HUES48 (cell line): ENCODE results near the gene AKT3.

Experiments
- H3K27ac ChIP-seq: one replicate; pipeline ENCODE4 v1.7.0; 2013; ENCODE audit warnings: low read depth, low read length, inconsistent platforms
- H3K27me3 ChIP-seq: 2 replicates; pipeline ENCODE4 v1.6.1; 2013; ENCODE audit warnings: mild to moderate bottlenecking, low read length; ENCODE audit not compliant: control insufficient read depth, insufficient read depth
- H3K36me3 ChIP-seq: 2 replicates; pipeline ENCODE4 v1.6.1; 2013; ENCODE audit warnings: low read length; ENCODE audit not compliant: control insufficient read depth, insufficient read depth
- H3K4me1 ChIP-seq: 2 replicates; pipeline ENCODE4 v1.6.1; 2013; ENCODE audit warnings: mild to moderate bottlenecking, low read length; ENCODE audit not compliant: control insufficient read depth, insufficient read depth
- H3K4me3 ChIP-seq: 2 replicates; pipeline ENCODE4 v1.5.1; 2013; ENCODE audit warnings: mild to moderate bottlenecking, low read depth, low read length
- H3K9ac ChIP-seq: 2 replicates; pipeline ENCODE4 v1.6.1; 2013; ENCODE audit warnings: mild to moderate bottlenecking, low read depth, low read length, moderate library complexity
- H3K9me3 ChIP-seq: 2 replicates; pipeline ENCODE4 v1.6.1; 2013; ENCODE audit warnings: low read length; ENCODE audit not compliant: control insufficient read depth, insufficient read depth

The AKT3 gene

DNA sequence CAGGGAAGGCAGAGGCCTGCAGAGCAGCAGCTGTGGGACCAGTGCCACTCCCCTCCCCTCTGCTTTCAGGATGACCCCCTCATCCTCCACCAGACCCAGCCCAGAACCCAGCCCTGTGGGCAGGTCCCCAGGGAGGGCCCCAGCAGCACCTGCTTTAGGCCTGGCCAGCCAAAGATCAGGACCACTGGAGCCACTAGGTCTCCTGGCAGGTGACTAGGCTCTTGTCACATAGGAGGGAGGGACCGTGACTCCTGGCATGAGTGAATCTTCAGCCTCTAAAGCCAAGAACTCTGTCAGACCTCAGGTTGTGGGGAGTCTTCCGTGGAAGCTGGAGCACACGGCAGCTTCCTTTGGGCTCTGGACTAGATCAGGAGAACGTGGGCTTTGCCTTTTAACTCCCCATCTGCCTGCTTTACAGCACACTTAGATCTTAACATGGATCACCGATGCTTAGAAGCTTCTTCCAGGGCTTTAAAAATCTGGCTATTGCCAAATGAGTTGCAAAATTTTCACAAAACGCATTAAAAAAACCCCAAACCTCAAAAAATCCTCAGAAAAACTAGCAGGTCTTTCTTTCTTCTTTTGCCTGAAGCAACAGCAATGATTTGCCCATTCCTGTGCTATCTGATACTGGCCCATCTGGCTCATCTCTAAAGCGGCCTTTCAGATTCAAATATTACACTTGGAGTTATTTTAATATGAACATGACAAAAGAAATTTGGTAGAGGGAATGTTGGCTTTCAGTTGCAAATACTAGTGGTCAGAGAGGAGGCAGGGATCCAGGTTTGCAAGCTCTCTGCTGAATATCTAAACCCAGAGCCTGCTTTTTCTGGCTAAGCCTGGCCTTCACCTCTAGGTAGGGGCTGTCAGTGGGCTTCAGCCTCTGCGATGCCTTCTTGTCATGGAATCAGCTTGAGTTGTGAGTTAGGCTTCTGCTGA is 359.0 kb downstream of the AKT3 start:
- no peaks in the 10 kb centered on the region for H3K9me3 ChIP-seq
- H3K36me3 ChIP-seq = no peaks in the 10 kb centered on the region
- H3K4me1 ChIP-seq = peaks cover 44% of the 10 kb centered on the region
- 0 out of 2 replicates have a peak overlapping the region, but pooled peaks have one; percentile 23 for H3K9ac ChIP-seq
- H3K27me3 ChIP-seq = no peaks in the 10 kb centered on the region
- H3K27ac ChIP-seq = peak overlapping the region; percentile 76
- 0 out of 2 replicates have a peak overlapping the region, but pooled peaks have one; percentile 2 for H3K4me3 ChIP-seq

DNA sequence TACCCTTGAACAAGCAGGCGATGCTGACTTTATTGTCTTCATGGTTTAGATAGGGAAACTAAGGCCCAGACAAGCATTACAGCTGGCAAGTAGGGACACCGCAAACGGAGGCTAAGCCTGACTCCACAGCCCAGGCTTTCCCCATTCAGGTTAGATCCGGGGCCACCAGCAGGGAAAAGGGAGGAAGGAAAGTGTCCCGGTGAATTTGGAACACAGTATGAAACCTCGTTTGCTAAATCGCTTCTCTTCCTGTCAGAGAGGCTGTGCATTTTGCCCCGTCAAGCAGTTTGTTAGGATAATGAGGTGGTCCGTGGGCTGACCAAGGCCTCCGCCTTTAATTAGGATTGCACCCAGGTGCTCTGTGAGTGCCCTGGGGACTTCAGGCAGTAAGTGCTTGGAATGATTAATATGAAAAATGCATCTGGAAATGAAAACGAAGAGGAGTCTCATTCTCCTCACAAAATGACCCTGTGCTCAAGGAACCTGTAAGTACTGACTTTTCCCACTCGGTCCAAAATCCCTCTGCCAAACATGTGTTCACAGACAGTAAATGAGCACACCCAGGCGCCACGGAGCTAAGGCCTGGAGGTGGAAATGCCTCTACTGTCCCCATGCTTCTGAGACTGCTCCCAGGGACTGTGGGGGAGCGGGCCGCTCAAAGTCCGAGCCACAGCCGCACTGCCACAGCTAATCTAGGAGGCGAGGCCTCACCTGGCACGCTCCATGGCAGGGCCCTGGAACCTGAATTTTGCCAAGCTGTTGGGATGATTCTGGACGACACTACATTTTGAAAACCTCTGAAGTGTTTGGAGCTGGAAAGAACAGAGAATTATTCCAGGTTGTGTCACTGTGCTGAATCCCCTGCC is 360.1 kb downstream of the AKT3 start:
- H3K9ac ChIP-seq = peak overlapping the region; percentile 23; the same call in 1 of the 2 replicates

DNA sequence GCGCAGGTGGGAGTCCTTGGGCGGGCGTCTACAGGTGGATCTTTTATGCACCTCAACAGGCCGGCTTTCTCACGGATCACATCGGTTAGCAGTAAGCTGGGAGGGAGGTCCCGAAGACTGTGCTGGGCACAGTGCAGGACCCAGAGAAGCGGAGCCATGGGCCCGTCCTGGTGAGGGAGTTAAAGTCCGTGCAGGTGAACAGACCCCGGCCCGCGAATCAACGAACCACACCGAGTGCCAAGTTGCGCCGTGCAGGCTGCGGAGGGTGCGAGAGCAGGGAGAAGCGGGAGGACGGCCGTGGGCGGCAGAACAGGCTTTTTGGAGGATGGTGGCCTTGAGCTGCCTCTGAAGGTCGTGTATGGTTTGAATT is 360.9 kb downstream of the AKT3 start:
- no peak overlapping the region for H3K4me3 ChIP-seq
- H3K36me3 ChIP-seq = no peaks in the 10 kb centered on the region
- no peak overlapping the region for H3K27ac ChIP-seq
- H3K27me3 ChIP-seq = no peaks in the 10 kb centered on the region
- no peak overlapping the region for H3K9ac ChIP-seq
- no peaks in the 10 kb centered on the region for H3K9me3 ChIP-seq
- H3K4me1 ChIP-seq = peaks cover 40% of the 10 kb centered on the region

More for the DNA sequence above, 360.1 kb downstream of the AKT3 start:
- no peaks in the 10 kb centered on the region for H3K36me3 ChIP-seq
- H3K9me3 ChIP-seq = no peaks in the 10 kb centered on the region
- H3K27me3 ChIP-seq = no peaks in the 10 kb centered on the region
- peaks cover 40% of the 10 kb centered on the region for H3K4me1 ChIP-seq
- H3K27ac ChIP-seq = peak overlapping the region; percentile 76
- H3K4me3 ChIP-seq = no peak overlapping the region

DNA sequence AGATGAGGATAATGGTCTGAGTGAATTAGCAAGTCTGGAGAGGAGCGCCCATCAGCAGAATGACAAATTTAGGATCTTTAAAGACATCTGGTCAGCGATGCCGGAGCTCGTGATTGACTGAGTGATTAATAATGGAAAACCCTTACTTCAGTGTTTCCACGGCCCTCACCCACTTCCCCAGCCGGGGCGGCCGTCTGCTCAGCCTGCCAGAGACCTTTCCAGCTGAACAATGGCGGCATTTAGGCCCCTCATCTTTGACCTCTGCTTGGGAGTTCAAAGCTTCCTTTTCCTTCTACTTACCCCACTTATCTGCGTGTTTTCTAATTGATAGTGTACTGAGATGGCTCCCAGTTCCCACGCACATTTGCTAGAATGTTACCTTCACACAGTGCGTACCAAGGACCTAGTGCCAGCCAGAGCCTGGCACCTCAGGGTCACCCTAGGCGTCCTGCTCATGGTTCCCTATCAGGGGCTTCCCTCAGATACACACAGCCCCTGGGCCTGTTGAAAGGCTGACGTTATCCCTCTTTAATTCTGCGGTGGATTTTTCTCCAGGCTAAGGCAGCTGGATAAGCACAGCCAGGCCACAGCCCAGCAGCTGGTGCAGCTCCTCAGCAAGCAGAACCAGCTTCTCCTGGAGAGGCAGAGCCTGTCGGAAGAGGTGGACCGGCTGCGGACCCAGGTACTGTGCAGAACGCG is 361.4 kb downstream of the AKT3 start:
- Histone ChIP-seq H3K36me3 (no peaks in the 10 kb centered on the region), H3K4me3 (no peak overlapping the region), H3K4me1 (peaks cover 36% of the 10 kb centered on the region), H3K27me3 (no peaks in the 10 kb centered on the region), H3K9me3 (no peaks in the 10 kb centered on the region), H3K9ac (no peak overlapping the region), H3K27ac (no peak overlapping the region)

DNA sequence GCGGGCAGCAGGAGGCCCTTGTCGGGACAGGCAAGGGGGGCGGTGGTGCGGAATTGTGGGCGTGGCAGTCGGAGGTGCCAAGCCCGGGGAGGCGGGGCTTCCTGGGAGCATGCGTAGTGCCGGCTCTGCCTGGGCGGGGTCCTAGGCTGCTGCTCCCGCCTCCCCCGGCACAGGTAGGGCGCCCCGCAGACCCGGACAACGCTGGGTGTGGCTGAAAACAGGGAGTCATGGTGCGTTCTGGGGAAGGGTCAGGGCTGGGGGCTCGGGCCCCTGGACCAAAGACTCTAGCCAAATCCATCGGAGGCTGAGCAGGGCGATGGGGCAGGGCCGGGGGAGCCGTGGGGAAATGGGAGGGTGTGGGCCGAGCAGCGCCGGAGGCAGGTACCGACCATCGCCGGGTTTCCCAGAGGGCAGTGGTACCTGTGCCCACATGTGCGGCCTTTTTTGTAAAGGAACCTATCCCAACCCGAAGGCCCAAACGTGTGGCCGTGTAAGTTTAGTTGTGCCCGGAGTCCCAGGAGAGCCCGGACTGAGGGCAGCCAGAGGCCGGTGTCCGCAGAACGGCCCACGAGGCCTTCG is 362.3 kb downstream of the AKT3 start:
- H3K9ac ChIP-seq = no peak overlapping the region
- no peaks in the 10 kb centered on the region for H3K9me3 ChIP-seq
- H3K4me1 ChIP-seq = peaks cover 36% of the 10 kb centered on the region
- H3K4me3 ChIP-seq = no peak overlapping the region
- 0 out of 2 replicates have a peak, but pooled peaks cover 3% of the 10 kb centered on the region for H3K27me3 ChIP-seq
- H3K27ac ChIP-seq = no peak overlapping the region
- no peaks in the 10 kb centered on the region for H3K36me3 ChIP-seq

DNA sequence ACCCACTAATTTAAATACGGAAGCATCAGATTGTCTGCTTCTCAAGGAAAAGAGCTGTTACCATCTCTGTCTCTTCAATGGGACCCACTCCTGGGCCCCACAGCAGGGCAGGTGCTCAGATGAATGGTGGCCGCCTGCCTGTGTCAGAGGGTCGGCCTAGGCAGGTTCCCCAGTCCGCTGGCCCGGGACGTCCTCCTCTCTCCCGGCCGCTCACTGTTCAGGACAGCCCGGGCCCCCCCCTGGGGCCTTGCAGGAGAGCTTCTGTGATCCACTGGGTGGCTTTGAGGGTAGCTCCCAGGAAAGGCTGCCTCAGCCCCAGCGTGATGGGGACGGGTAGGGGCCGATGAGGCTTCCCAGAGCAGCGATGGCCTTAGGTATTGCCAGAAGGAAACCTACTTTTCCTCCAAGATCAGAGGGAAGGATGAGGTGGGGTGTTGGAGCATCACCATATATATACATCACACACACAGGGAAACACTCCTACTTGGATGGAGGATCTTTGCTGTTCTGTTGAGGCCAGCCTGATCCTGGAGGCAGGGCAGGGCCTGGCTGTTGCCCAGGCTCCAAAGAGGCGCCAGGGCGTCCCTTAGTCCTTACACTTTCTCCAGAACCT is 362.9 kb downstream of the AKT3 start:
- Histone ChIP-seq H3K9ac (no peak overlapping the region), H3K4me3 (no peak overlapping the region), H3K4me1 (peaks cover 42% of the 10 kb centered on the region), H3K27me3 (peaks cover 8% of the 10 kb centered on the region; the same call in 1 of the 2 replicates), H3K27ac (no peak overlapping the region), H3K36me3 (no peaks in the 10 kb centered on the region), H3K9me3 (no peaks in the 10 kb centered on the region)

DNA sequence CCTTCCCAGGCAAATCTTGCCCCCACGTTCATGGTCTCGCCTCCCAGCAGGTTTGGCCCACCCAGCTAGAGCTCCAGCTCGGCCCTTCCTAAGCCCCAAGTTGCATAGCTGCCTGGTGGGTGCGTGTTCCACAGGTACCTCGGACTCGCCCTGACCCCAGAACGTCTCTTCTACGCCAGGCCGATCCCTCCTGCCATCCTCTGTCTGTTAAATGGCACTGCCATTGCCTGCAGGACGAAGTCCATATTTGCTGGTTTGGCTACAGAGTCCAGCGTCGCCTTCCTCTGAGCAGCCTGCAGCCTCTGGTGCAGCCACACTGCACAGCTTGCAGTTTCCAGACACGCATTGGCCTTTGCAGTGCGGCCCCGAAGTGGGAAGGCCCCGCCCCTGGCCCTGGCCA is 366.1 kb downstream of the AKT3 start:
- peaks cover 18% of the 10 kb centered on the region; the same call in 1 of the 2 replicates for H3K4me1 ChIP-seq
- peaks cover 8% of the 10 kb centered on the region; the same call in 1 of the 2 replicates for H3K27me3 ChIP-seq
- H3K9ac ChIP-seq = no peak overlapping the region
- no peak overlapping the region for H3K27ac ChIP-seq
- no peaks in the 10 kb centered on the region for H3K9me3 ChIP-seq
- H3K4me3 ChIP-seq = no peak overlapping the region; the same call in 1 of the 2 replicates
- H3K36me3 ChIP-seq = no peaks in the 10 kb centered on the region

DNA sequence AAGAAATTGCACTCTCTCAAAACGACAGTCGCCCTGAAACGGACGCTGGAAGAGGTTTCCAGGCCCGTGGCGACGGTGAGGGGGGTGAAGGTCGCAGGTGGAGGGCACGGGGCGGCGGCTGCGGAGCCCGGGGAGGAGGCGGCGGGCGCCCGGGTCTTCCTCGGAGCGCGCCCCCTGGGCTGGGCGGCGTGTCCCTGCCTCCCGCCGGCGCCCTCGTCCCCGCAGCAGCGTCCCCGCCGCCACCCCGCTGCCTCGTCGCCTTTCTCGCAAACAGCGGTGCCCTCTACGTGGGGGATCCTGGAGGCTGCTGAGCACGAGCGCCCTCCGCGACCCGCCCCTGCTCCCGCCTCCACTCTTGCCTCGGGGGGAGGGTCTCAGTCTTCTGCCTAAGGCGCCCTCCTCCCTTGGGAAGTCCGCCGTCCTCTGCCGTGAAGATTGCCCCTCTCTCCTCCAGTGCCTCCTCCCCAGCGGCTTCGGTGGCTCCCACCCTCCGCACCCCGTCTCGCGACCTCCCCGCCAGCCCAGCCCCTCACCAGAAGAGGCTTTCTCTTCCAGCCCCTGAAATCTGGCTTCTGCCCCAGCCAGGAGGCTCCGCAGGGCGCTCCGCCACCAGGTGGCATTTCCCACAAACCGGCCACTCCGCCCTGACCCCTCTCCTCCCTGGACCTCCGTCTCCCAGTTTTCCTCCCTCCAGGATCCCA is 366.8 kb downstream of the AKT3 start:
- no peaks in the 10 kb centered on the region for H3K9me3 ChIP-seq
- H3K4me3 ChIP-seq = peak overlapping the region; percentile 60
- H3K27me3 ChIP-seq = peaks cover 8% of the 10 kb centered on the region; the same call in 1 of the 2 replicates
- peak overlapping the region; percentile 29; the same call in 1 of the 2 replicates for H3K9ac ChIP-seq
- peaks cover 15% of the 10 kb centered on the region; the same call in 1 of the 2 replicates for H3K4me1 ChIP-seq
- H3K36me3 ChIP-seq = no peaks in the 10 kb centered on the region
- H3K27ac ChIP-seq = no peak overlapping the region

DNA sequence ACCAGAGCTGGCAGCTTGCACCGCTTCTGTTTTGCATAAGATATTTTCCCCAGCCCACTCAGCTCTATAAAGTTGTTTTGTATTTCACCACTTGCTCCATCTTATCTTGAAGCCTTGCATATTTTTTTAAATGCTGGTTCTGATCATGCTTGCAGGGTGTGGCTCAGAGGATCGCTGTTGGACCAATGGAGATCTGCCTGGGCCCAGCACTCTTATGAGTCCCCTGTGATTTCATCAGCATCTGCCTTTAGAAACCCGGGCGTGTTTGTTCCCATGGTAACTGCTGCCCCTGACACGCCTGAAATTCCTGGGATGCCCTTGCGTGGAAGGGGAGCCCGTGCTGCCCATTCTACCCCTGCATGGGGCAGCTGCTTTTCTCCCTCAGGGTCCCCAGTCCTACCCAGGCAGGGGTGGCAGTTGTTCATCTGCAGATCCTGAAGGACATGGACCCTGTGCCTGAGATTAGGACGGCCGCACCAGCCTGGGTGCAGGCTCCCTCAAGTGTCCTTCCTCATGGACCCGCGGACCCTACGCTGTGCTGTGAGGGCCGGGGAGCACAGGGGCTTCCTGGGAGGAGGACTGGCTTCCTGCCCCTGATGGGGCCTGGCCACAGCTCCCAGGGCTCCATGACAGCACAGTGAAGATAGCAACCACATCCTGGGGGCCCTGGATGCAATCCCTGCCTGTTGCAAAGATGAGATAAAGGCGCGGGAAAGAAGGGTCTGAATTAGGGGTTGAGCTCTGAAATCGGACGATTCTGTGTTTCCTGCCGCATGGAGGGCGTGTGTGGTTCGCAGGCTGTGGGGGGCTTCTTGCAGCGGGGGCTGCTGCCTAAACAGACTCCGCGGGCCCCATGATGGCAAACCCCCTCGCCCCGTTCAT is 367.7 kb downstream of the AKT3 start:
- Histone ChIP-seq H3K4me1 (peaks cover 15% of the 10 kb centered on the region; the same call in 1 of the 2 replicates), H3K9ac (peak overlapping the region; percentile 29; the same call in 1 of the 2 replicates), H3K4me3 (peak overlapping the region; percentile 60), H3K36me3 (no peaks in the 10 kb centered on the region), H3K9me3 (no peaks in the 10 kb centered on the region), H3K27ac (no peak overlapping the region), H3K27me3 (peaks cover 8% of the 10 kb centered on the region; the same call in 1 of the 2 replicates)
